H1 (cell line): Measurements from ENCODE around the gene COPS2. TPM values are rescaled to one million over a fixed set of nuclear protein-coding genes. Genes with fewer than 3 reads are reported as not detected.

Source experiments
- CTCF ChIA-PET: fragments of 300-600 bp; sonication (Branson Sonifier 250); formaldehyde crosslinking; loops from one replicate; lab custom pipeline; 2021; ENCODE audit not compliant: partially characterized antibody; lab: Charles Lee
- POLR2A ChIA-PET: fragments of 300-600 bp; sonication (Branson Sonifier 250); formaldehyde crosslinking; loops from one replicate; lab custom pipeline; 2021; ENCODE audit warnings: inconsistent platforms; ENCODE audit not compliant: partially characterized antibody; lab: Charles Lee
- DNase-seq, 2 experiments: peaks; one replicate each; pipeline versions ENCODE4 v3.0.0 to v3.0.0-alpha.2; 2010 to 2022; ENCODE audit warnings: low spot score in 2 of 2, low read depth in 1 of 2, mixed read lengths in 1 of 2
- FAIRE-seq: peaks from 2 replicates; lab custom pipeline; 2011; peaks lifted over from hg19 to GRCh38; lab: Jason Lieb, UNC
- H2AFZ ChIP-seq: 2 replicates; pipeline ENCODE4 v1.8.1; 2012; ENCODE audit warnings: low read length, inconsistent platforms
- H2AK5ac ChIP-seq: 2 replicates; pipeline ENCODE4 v1.6.1; 2013; ENCODE audit warnings: low read depth, low read length
- H2BK120ac ChIP-seq: replicated peaks from 2 replicates; pipeline ENCODE3; 2013; ENCODE audit warnings: low read depth, low read length, inconsistent platforms
- H2BK12ac ChIP-seq: 2 replicates; pipeline ENCODE4 v1.6.1; 2013; ENCODE audit warnings: low read depth, low read length
- H2BK15ac ChIP-seq: 2 replicates; pipeline ENCODE4 v1.6.1; 2013; ENCODE audit warnings: low read length
- H2BK20ac ChIP-seq: 2 replicates; pipeline ENCODE4 v1.6.1; 2013; ENCODE audit warnings: low read length
- H2BK5ac ChIP-seq: 2 replicates; pipeline ENCODE4 v1.6.1; 2013; ENCODE audit warnings: low read depth, low read length
- H3K14ac ChIP-seq: 2 replicates; pipeline ENCODE4 v1.6.1; 2013; ENCODE audit warnings: inconsistent platforms; ENCODE audit not compliant: insufficient read length
- H3K18ac ChIP-seq: 2 replicates; pipeline ENCODE4 v1.6.1; 2013; ENCODE audit warnings: low read length; ENCODE audit errors: extremely low read depth
- H3K23ac ChIP-seq: 2 replicates; pipeline ENCODE4 v1.6.1; 2013; ENCODE audit warnings: inconsistent platforms; ENCODE audit not compliant: insufficient read length
- H3K23me2 ChIP-seq: 2 replicates; pipeline ENCODE4 v1.6.1; 2013; ENCODE audit warnings: low read depth, low read length
- H3K27ac ChIP-seq: 2 replicates; pipeline ENCODE4 v1.6.1; 2011; ENCODE audit warnings: low read depth, low read length, inconsistent platforms
- H3K27me3 ChIP-seq, 4 experiments: replicated peaks in 1 of 4; 1 replicate in 1 of 4; 2 replicates in 3 of 4; pipeline versions ENCODE4 v1.6.1 to v1.8.1; 2011 to 2013; ENCODE audit warnings: low read length in 3 of 4, mild to moderate bottlenecking in 3 of 4, inconsistent platforms in 2 of 4, mixed read lengths in 2 of 4, moderate library complexity in 1 of 4; ENCODE audit not compliant: control insufficient read depth in 3 of 4, insufficient read depth in 3 of 4; ENCODE audit errors: extremely low read depth in 1 of 4
- H3K36me3 ChIP-seq, 4 experiments: 2 replicates each; pipeline versions ENCODE4 v1.6.1 to v1.8.1; 2011 to 2013; ENCODE audit warnings: mild to moderate bottlenecking in 4 of 4, low read length in 3 of 4, moderate library complexity in 2 of 4, control low read depth in 1 of 4, inconsistent platforms in 1 of 4; ENCODE audit not compliant: insufficient read depth in 4 of 4, control insufficient read depth in 2 of 4
- H3K4ac ChIP-seq: replicated peaks from 2 replicates; pipeline ENCODE3; 2013; ENCODE audit warnings: low read length, low read depth, mixed read lengths, inconsistent platforms; ENCODE audit not compliant: insufficient read length
- H3K4me1 ChIP-seq, 4 experiments: replicated peaks in 1 of 4; 1 replicate in 1 of 4; 2 replicates in 3 of 4; pipeline versions ENCODE4 v1.6.1 to v1.8.1; 2011 to 2013; ENCODE audit warnings: low read length in 3 of 4, inconsistent platforms in 2 of 4, mixed read lengths in 1 of 4; ENCODE audit not compliant: insufficient read depth in 4 of 4, control insufficient read depth in 3 of 4
- H3K4me2 ChIP-seq, 2 experiments: 2 replicates each; pipeline versions ENCODE4 v1.6.1 to v1.8.1; 2011 to 2013; ENCODE audit warnings: low read depth in 2 of 2, low read length in 2 of 2, control low read depth in 1 of 2, inconsistent platforms in 1 of 2, mild to moderate bottlenecking in 1 of 2; ENCODE audit not compliant: insufficient read depth in 1 of 2
- H3K4me3 ChIP-seq, 4 experiments: fragments of 200-600, 300-600 bp in 1 of 4; sonication (generic), shearing (Covaris generic), sonication (Bioruptor Twin) in 1 of 4; 2 replicates each; pipeline versions ENCODE4 v1.5.1 to v1.8.1; 2011 to 2016; ENCODE audit warnings: low read length in 4 of 4, low read depth in 3 of 4, control low read depth in 2 of 4, inconsistent platforms in 2 of 4, mild to moderate bottlenecking in 2 of 4, mixed read lengths in 1 of 4, moderate library complexity in 1 of 4; ENCODE audit not compliant: insufficient read depth in 2 of 4; ENCODE audit errors: extremely low read depth in 1 of 4
- H3K56ac ChIP-seq: replicated peaks from 2 replicates; pipeline ENCODE3; 2013; ENCODE audit warnings: low read depth, mild to moderate bottlenecking, mixed read lengths, low read length, inconsistent platforms; ENCODE audit not compliant: insufficient read length
- H3K79me1 ChIP-seq: 2 replicates; pipeline ENCODE4 v1.6.1; 2013; ENCODE audit warnings: low read depth, low read length, control low read depth
- H3K79me2 ChIP-seq, 2 experiments: 2 replicates each; pipeline versions ENCODE4 v1.6.1 to v1.8.1; 2012 to 2013; ENCODE audit warnings: low read length in 2 of 2, mild to moderate bottlenecking in 2 of 2, inconsistent platforms in 1 of 2; ENCODE audit not compliant: insufficient read depth in 2 of 2, control insufficient read depth in 1 of 2
- H3K9ac ChIP-seq, 4 experiments: replicated peaks in 1 of 4; 1 replicate in 1 of 4; 2 replicates in 3 of 4; pipeline versions ENCODE4 v1.6.1 to v1.8.1; 2011 to 2013; ENCODE audit warnings: low read depth in 3 of 4, low read length in 3 of 4, control low read depth in 2 of 4, mild to moderate bottlenecking in 2 of 4, moderate library complexity in 2 of 4, inconsistent platforms in 1 of 4; ENCODE audit errors: extremely low read depth in 1 of 4
- H3K9me3 ChIP-seq, 2 experiments: 2 replicates each; pipeline versions ENCODE4 v1.6.1 to v1.8.1; 2012 to 2013; ENCODE audit warnings: mild to moderate bottlenecking in 2 of 2, moderate library complexity in 2 of 2, control low read depth in 1 of 2, inconsistent platforms in 1 of 2, low read depth in 1 of 2, low read length in 1 of 2, mixed read lengths in 1 of 2; ENCODE audit not compliant: insufficient read depth in 2 of 2
- H4K20me1 ChIP-seq, 2 experiments: replicated peaks in 1 of 2; 2 replicates each; pipeline versions ENCODE3 to v1.8.1; 2011 to 2013; ENCODE audit warnings: inconsistent platforms in 2 of 2, low read length in 2 of 2, mild to moderate bottlenecking in 1 of 2; ENCODE audit not compliant: insufficient read depth in 2 of 2, control insufficient read depth in 1 of 2
- H4K5ac ChIP-seq: 2 replicates; pipeline ENCODE4 v1.6.1; 2013; ENCODE audit warnings: low read length, low read depth, mixed read lengths, inconsistent platforms; ENCODE audit not compliant: insufficient read length
- H4K8ac ChIP-seq: 2 replicates; pipeline ENCODE4 v1.8.0; 2013; ENCODE audit warnings: mild to moderate bottlenecking, moderate library complexity, low read length, inconsistent platforms; ENCODE audit not compliant: insufficient read depth; ENCODE audit errors: extremely low read depth
- H4K91ac ChIP-seq: replicated peaks from 2 replicates; pipeline ENCODE3; 2013; ENCODE audit warnings: low read length, mixed read lengths, inconsistent platforms; ENCODE audit not compliant: insufficient read length
- RAD21 ChIP-seq, 2 experiments: IDR thresholded peaks in 1 of 2; conservative IDR thresholded peaks in 1 of 2; 2 replicates each; pipeline ENCODE4 v1.6.1; 2011; ENCODE audit warnings: low read depth in 2 of 2, low read length in 2 of 2, improper control_type of control experiment in 1 of 2, inconsistent platforms in 1 of 2, mild to moderate bottlenecking in 1 of 2, moderate library complexity in 1 of 2
- USF2 ChIP-seq: IDR thresholded peaks from 2 replicates; pipeline ENCODE4 v1.6.1; 2011; ENCODE audit warnings: low read length, improper control_type of control experiment
- WGBS, 2 experiments: shearing (Covaris generic) in 1 of 2; methylation state at CpG; one replicate each; pipeline versions ENCODE4 v1.1.6 to v1.1.7; 2013 to 2015; ENCODE audit warnings: low lambda C conversion rate in 2 of 2, mixed read lengths in 2 of 2, inconsistent platforms in 1 of 2, low coverage in 1 of 2, missing lambda C conversion rate in 1 of 2; ENCODE audit not compliant: insufficient replicate concordance in 2 of 2, insufficient coverage in 1 of 2, insufficient read length in 1 of 2; ENCODE audit errors: extremely low coverage in 1 of 2, missing lambda C conversion rate in 1 of 2; 5-methylcytosine and 5-hydroxymethylcytosine counted together
- polyA plus RNA-seq, 7 experiments: library from polyadenylated mRNA; depleted of rRNA in 3 of 7; stranded (reverse) in 5 of 7; unstranded in 2 of 7; fragments of >200 nt in 5 of 7; fragments of 200-250 nt in 2 of 7; gene quantifications; 1 replicate in 5 of 7; 2 replicates in 1 of 7; 4 replicates in 1 of 7; pipeline versions ENCODE4 v1.2.1 to v1.2.3, GENCODE V29; 2011 to 2013; ENCODE audit warnings: missing spikeins in 2 of 7, mixed read lengths in 2 of 7
- total RNA-seq: library from RNA; stranded (reverse); fragmentation: NEBNext Ultra II Directional; extraction: Animal tissue kit (Norgen Biotek cat#: 25700); gene quantifications from 2 replicates; pipeline ENCODE4 v1.2.1, GENCODE V29; 2021

The COPS2 gene
- total and polyA plus RNA-seq, 2 of the 8 experiments (the other 6 are each of a cell fraction or from before 2014, with no cell fraction given) = 17.7 to 85.1 TPM

- CTCF ChIA-PET = interaction anchor here (1.3 kb wide), 1 partner anchor 313 kb away, joined by 4 read pairs; no protein-coding TSS in a partner anchor
- no peak overlapping the region for H2BK15ac ChIP-seq
- no peak overlapping the region for H4K8ac ChIP-seq
- no peak overlapping the region for H4K91ac ChIP-seq
- H3K36me3 ChIP-seq = no peaks in the 10 kb centered on the region; a peak in 1 of 8 replicates
- H3K56ac ChIP-seq = no peak overlapping the region
- no peak overlapping the region for H2BK5ac ChIP-seq
- peaks cover 0 to 4% (median 0%) of the 10 kb centered on the region in 4 experiments; a peak in 2 of 7 replicates for H3K4me1 ChIP-seq
- no peak overlapping the region for H3K4me3 ChIP-seq
- H3K23ac ChIP-seq = no peak overlapping the region
- H3K79me1 ChIP-seq = peaks cover 3% of the 10 kb centered on the region; the same call in 1 of the 2 replicates
- no peak overlapping the region for H3K14ac ChIP-seq
- FAIRE-seq (no peak), DNase-seq (no peak)
- H3K4me2 ChIP-seq = no peak overlapping the region
- H2BK20ac ChIP-seq = no peak overlapping the region
- peaks cover 3 to 4% of the 10 kb centered on the region in 2 experiments; a peak in 1 of 4 replicates for H3K9me3 ChIP-seq
- no peak overlapping the region for H2BK12ac ChIP-seq
- no peak overlapping the region for H3K9ac ChIP-seq
- H3K23me2 ChIP-seq = no peaks in the 10 kb centered on the region; the same call in 1 of the 2 replicates
- no peak overlapping the region for H2AFZ ChIP-seq
- WGBS, 2 experiments = 69% methylated on average over 3 of the region's 3 CpGs; no CpG with 5 or more reads in 1 of the 2 experiments
- no peak overlapping the region for H3K18ac ChIP-seq
- H4K5ac ChIP-seq = no peak overlapping the region
- H3K4ac ChIP-seq = no peak overlapping the region
- no peak for TF ChIP-seq USF2
- no peak for TF ChIP-seq RAD21 (IDR thresholded peaks at IDR 0.05 in 1 of 2, conservative IDR thresholded peaks at IDR 0.05 in 1 of 2; ENCODE audit: low read depth in 2 of 2, low read length in 2 of 2)
- POLR2A ChIA-PET = interaction anchor here (0.9 kb wide), 1 partner anchor 13 kb away, joined by 3 read pairs; no protein-coding TSS in a partner anchor
- no peak overlapping the region for H2BK120ac ChIP-seq
- H3K79me2 ChIP-seq = peaks cover 0 to 14% of the 10 kb centered on the region in 2 experiments; a peak in 2 of 4 replicates
- H4K20me1 ChIP-seq = no peaks in the 10 kb centered on the region
- no peak overlapping the region for H2AK5ac ChIP-seq
- H3K27ac ChIP-seq = no peak overlapping the region
- H3K27me3 ChIP-seq = no peaks in the 10 kb centered on the region; a peak in 1 of 7 replicates
Observed at GRCh38 chr15:49174902-49175301, 19.5 kb upstream of the COPS2 start.
